ENCODE results near the gene ELOA.
"Not testable (repeated sequence)": the region's sequence is repeated elsewhere in the genome, so short reads cannot be mapped to it uniquely, and the experiment has no call there.

Gene ELOA

DNA sequence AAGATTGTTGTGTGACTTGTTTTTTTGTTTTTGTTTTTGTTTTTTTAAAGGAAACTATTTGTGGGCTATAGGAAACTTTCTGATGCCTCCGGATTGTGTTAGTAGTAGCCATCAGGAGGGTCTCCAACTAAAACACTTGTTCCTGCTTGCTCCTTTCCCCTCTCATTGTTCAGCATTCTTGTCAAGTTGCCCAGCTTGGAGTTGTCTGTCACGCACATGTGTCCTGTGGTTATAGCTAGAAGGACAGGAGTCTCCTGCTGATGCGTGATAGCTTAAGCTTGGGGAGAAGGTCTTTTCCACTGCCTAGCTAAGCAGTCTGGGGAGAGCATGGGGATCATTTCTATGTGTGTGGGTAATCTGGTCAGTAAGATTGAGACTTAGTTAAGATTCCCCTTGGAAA lies 44.4 kb downstream of the ELOA start:
- DNase-seq = no peak

DNA sequence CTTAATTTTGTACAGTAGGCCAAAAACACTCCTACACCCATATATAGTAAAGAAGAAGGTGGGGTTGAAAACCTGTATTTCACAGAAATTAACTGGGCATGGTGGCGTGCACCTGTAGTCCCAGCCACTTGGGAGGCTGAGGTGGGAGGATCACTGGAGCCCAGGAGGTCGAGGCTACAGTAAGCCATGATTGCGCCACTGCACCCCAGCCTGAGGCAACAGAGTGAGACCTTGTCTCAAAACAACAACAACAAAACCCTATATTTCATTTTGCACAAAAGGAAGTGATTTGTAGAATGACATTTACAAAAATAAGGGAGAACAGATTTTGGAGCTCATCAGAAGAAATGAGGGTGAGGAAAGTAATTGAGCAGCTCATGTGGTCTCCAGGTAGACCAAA lies 45.4 kb downstream of the ELOA start:
- no peak for DNase-seq

DNA sequence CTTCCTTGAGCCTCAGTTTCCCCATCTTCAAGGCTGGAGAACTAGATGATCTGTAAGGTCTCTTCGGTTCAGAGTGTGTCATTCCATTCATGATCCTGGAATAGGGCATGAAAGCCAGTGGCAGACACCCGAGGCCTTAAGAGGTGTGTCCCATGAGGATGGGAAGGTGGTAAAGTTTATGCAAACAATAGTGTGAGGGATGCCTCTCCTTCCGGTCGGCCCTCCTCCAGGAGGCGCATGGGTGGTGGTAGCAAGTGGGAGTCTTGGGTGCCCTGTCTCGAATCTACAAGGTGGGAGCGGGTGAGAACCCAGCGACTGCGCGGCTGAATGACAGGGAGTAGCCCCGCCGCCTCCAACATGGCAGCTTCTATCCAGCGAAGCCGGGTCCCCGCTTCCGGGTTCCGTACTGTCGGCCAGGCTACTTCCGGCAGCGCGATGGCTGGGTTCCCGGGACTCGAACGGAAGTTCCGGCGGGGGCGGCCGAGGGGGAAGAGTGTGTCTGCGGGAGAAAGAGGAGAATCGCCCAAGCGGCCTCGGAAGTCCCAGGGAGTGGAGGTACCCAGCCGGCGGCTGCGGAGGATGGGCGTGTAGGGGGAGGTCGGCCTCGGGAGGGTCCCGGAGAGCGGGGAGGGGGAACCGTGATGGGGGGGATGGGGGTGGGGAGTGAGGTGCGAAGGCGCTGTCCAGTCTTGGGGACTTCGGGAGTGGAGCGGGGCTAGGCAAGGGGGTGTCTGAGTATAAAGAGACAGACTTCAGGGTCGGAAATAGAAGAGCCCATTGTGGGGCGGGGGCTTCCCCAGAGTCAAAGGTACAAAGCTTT lies 47.6 kb downstream of the ELOA start, which contains the start of gene LYPLA2:
Gene LYPLA2 (plus strand): TSS at position 450 of the 820 bp plus-strand sequence. CDS start 1,538 bp downstream, outside the sequence.
- peak; percentile 82 for DNase-seq

DNA sequence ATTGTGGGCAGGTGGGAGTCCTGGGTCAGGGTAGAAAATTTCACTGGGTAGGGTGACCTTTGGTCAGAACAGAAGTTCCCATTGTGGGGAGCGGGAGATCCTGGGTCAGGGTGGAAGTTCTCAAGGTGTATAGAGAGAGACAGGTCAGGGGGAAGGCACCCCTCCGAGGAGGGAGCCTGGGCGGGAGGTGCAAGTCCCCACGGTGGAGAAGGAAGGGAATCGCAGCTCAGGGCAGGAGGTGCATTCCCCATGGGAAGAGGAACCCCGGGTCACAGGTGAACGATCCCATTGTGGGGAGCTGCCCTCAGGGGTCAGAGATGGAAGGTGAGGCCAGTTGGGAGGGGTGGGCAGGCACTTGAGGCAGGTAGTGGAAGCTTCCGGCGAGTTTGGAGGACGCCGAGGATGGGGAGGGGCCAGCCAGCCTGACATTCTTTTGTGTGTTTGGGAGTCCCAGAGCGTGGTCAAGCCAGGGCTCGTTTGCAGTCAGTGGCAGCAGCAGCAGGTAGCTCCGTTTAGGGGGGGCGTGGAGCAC lies 48.3 kb downstream of the ELOA start:
- no peak for DNase-seq

DNA sequence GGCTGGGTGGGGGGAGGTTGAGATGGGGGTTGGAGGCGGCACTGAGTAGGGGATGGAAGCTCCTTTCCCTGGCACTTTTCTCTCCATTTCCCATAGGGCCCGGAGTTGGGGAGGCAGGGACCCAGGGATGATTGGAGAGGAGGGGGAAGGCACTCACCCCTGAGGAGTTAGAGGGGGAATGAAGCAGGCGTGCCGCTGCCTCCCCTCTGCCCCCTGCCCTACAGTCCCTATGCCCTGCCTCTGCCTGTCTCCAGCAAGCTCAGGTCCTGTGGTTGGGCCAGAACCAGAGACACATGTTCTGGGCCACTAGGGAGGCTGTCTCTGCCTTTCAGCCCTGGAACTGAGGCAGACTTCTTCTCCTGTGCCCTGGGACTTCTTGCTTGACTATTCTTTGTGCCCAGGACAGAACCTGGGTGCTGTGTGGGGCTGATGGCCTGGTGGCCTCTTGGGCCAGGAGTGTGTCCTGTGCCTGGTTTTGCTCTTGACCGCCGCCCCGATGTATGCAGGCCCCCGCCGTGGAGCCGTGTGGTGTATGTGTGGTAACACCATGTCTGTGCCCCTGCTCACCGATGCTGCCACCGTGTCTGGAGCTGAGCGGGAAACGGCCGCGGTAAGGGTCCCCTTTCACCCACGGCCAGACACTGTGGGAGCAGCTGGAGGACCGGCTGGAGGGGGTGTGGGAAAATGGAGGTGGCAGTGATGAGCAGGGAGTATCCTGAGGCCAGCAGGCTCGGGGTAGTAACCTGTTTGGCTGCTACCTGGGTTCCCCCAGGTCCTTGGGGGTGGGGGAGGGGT lies 49.1 kb downstream of the ELOA start:
- no peak for DNase-seq

DNA sequence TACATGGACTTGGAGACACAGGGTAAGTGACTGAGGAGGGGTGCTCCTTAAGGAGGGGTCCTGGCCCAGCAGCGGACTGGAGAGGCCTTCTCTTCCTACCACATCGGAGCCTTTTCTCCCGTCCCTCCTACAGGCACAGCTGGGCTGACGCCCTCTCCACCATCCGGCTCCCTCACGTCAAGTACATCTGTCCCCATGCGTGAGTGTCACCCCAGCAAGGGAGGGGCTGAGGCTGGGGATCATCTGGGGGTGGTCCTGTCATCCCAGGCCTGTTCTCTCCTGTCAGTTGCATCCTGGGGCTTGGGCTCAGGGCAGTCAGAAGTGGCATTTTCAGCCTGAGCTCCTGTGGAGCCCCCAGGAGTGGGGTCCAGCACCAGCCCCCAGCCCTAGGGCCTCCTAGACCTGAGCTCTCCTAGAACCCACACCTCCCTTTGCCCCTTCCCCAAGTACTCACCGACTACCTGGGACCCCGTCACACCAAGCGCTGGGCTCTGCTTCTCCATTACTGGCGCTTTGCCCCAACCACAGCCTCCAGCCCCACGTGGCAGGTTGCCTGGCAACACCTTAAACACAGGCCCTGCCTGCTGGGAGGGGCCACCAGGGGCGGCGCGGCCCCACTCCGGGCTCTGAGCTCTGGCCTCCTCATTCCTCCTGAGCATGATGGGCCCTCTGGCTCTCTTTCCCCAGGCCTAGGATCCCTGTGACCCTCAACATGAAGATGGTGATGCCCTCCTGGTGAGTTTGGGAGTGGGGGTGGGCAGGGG lies 49.9 kb downstream of the ELOA start:
- DNase-seq = peak; percentile 46

DNA sequence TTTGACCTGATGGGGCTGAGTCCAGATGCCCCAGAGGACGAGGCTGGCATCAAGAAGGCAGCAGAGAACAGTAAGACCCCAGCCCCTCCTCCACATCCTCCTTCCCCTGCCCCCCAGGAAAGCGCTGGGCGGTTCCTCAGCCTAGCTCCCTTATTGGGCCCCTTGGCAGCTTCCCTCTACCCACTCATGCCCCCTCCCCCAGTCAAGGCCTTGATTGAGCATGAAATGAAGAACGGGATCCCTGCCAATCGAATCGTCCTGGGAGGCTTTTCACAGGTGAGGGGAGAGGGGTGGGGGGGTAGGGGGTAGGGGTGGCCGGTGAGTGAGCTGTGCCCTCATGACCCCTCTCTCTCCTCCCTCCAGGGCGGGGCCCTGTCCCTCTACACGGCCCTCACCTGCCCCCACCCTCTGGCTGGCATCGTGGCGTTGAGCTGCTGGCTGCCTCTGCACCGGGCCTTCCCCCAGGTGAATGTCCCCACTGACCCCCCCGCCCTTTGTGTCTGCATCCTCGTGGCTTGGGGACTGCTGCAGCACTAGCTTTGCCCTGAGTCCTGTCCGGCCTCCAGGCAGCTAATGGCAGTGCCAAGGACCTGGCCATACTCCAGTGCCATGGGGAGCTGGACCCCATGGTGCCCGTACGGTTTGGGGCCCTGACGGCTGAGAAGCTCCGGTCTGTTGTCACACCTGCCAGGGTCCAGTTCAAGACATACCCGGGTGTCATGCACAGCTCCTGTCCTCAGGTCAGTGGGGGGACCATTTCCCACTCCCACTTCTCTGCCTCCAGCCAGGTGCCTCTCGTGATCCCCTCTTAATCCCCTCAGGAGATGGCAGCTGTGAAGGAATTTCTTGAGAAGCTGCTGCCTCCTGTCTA lies 50.8 kb downstream of the ELOA start:
- no peak for DNase-seq

DNA sequence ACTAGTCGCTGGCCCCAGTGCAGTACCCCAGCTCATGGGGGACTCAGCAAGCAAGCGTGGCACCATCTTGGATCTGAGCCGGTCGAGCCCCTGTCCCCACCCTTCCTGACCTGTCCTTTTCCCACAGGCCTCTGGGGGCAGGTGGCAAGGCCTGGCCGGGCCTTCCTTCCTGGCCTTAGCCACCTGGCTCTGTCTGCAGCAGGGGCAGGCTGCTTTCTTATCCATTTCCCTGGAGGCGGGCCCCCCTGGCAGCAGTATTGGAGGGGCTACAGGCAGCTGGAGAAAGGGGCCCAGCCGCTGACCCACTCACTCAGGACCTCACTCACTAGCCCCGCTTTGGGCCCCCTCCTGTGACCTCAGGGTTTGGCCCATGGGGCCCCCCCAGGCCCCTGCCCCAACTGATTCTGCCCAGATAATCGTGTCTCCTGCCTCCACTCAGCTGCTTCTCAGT lies 51.5 kb downstream of the ELOA start:
- DNase-seq = not testable (repeated sequence)

DNA sequence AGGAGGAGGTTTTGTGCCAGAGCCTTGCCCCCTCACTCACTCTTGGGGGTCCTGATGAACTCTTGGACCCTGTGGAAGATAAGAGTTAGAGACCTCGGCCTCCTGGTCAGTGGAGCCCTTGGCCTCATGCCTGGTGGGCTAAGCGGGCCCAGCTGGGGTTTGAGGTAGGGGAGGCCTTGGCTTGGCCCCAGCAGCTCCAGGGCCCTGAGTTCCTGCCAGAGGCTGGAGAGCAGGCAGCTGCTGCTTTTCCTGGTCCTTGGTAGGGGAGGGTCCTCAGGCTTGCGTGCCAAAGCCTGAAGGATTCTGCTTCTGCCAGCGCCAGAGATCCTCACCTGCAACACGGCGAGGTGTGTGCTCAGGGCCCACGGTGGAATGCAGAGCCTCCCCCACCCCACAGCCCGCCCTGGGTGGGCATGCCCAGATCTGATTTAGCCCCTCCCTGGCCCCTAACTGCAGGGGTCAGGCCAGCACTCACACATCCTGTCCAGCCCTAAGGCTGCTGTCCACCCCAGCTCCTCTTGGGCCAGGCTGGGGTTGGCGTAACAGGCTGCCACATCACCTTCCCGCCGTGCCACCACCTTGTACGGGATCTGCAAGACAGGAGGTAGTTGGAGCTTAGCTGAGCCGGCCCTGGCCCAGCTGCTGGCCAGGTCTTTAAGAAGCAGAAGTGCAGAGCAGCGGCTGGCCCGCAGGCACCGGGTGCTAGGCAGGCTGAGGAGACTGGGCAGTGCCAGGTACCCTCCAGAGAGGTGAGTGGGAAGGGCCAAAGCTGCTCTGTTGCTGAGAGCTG lies 52.6 kb downstream of the ELOA start:
- no peak for DNase-seq

DNA sequence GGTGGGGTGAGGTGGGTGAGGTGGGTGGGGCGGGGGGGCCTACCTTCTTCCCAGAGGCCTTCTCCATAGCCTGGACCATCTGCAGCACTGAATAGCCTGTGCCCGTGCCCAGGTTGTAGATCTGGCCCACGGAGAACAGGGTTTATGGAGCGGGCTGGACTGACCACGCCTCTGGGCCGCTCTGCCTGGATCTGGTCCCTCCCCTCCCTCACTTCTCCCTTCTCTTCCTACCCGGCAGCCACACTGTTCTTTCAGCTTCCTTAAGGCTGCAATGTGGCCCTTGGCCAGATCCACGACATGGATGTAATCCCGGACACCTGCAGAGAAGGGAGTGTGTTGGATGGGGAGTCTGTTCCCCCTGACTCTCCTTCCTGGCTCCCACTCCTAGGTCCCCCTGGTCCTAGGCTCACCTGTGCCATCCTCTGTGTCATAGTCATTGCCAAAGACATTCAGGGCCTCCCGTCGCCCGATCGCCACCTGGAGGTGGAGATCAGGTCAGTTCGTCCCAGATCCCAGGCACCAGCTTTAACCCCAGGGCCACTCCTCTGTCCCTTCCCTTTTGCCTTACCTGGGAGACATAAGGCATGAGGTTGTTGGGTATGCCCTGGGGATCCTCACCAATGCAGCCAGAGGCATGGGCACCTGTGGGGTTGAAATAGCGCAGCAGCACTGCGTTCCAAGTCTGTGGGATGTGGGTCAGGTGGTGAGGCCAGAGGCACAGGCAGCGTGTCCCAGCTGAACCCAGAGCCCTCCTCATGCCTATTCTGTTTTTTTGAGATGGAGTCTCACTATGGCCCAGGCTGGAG lies 53.4 kb downstream of the ELOA start:
- no peak for DNase-seq

DNA sequence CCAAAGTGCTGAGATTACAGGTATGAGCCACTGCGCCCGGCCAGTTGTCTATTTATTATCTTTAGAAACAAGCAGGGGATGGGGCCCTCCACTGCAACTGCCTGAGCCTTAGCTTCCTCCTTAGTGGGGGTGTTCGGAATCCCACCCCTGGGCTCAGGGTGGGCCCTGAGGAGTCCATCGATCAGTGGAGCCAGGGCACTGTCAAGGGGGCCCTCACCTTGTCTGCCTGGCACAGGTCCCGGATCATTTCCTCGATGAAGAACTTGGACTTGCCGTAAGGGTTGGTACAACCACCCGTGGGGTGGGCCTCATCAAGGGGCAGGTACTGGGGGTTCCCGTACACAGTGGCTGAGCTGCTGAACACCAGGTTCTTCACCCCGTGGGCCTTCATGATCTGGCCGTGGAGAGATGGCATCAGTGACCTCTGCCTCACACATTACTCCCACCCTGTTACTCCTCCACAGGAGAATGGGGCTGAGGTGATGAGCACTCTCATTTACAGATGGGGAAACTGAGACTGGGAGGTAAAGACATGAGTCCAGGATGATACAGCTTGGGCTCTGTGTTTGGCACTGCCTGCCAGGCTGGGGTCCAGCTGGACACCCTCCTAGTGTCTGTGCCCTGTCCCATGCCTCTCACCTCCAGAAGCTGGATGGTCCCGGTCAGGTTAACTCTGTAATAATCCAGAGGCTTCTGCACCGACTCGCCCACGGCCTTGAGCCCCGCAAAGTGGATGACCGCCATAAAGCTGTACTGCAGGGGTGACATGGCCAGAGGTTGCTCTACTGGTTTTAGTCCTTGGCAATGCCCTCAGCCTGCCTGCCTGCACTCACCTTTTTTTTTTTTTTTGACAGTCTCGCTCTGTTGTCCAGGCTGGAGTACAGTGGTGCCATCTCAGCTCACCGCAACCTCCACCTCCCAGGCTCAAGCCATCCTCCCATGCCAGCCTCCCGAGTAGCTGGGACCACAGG lies 54.5 kb downstream of the ELOA start:
- no peak for DNase-seq

DNA sequence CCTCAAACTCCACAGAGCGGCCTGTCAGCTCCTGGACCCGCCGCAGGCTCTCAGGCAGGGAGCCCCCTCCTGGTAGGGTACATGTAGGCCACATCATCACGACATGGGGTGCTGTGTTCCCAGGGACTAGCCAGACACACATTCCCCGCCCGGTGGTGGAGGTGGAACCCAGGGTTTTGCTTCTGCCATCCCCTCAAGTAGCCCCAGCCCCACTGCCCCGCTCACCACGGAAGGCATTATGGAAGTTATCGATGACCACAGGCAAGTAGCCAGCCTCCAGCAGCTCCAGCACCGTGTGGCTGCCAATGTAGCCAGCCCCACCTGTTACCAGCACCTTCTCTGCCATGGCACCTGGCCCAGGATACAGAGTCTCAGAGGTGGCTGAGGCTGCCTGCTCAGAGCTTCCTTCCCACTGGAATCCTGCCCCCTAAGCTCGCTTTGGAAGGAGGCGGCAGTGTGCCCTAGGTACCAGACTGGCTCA lies 55.4 kb downstream of the ELOA start:
- DNase-seq = no peak

DNA sequence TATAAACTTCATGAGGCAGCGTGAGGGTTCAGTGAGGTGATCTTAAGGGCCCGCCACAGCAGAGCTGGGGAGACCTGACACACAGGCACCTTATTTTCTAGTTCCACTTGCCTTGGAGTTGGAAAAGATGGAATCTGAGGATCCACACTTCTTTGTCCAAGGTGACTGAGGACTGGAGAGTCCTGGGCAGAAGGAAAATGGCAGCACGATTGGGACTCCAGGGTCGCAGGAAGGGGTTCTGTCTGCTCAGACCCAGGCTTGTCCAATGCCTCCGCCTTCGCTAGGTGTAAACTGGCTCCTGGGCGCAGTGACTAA lies 55.9 kb downstream of the ELOA start:
- no peak for DNase-seq

DNA sequence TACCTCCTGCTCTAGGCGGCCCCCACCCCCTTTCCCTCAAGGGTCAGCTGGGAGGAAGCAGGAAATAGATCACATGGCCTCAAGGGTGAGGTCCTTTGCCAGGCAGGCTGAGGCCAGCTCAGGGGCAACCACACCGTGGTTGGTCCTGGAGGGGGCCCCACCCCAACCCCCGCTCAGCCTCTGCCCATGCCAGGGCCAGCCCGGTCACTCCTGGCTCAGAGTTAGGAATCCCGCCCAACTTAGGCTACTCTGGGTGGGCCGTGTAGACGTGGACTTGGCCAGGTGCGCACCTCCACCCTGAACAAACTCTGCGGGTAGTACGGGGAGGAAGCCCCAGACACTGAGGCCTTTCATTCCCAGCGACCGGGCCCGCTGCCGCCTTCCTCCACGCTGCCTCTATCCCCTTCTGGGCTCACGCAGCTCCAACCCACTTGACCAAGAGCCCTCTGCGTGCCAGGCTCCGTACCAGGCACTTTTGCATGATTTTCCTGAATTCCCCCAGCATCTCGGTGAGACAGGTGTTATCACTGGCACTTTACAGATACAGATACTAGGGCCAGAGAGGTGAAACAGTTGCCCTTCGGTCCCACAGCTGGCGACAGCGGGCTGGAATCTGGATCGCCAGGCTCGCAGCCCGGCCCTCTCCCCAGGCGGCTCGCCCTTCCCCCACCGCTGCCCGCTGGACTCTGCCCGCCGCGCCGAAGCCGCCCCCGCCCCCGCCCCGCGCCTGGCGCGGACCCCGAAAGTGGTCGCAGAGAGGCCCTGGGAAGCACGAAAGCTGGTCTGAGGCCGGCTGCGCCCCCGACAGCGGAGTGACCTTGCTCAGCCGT lies 56.5 kb downstream of the ELOA start:
- no peak for DNase-seq

DNA sequence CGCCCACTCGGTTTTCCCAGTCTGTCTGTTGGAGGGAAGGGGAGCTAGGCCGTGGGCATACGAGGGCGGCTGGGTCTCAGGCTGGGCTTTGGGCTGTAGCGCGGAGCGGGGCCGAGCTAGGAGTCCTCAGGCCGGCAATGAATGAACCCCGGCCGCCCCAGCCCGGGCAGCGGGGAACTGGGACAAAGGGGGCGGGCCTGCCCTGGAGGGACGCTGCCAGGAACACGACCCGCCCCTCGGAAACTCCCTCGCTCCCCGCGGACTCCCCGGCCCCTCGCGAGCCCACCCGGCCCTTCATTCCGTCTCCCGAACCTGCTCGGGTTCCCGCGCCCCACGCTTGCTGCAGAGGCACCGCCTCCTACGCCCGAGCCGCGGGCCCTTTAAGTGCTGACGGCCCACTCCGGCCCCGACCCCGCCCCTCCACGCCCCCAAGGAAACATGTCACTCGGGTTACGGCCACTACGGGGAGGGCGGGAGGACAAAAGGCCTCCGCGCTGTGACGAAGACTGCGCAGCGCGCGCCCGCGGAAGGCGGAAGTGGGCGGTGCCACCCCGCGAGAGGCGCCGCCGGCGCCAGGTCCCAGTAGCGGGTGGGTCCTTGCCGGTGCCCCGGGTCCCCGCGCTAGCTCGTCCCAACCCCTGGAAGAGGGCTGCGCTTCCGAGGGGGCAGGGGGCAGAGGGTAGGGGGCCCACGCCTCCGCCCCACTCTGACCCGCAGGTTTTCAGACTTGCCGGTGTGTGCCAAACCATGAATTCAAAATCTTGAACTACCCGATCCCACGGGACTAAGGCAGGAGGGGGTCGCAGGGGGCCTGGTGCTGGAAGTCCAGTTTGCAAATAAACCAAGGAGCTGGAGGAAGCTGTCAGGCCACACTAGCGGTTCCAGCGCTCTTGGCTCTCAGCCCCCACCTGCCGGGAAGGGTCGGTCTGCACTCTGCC lies 57.4 kb downstream of the ELOA start, which contains the start of gene GALE:
Gene GALE (minus strand): TSS at position 355 of the 938 bp plus-strand sequence. CDS start 1,747 bp downstream, outside the sequence.
- peak; percentile 97 for DNase-seq

DNA sequence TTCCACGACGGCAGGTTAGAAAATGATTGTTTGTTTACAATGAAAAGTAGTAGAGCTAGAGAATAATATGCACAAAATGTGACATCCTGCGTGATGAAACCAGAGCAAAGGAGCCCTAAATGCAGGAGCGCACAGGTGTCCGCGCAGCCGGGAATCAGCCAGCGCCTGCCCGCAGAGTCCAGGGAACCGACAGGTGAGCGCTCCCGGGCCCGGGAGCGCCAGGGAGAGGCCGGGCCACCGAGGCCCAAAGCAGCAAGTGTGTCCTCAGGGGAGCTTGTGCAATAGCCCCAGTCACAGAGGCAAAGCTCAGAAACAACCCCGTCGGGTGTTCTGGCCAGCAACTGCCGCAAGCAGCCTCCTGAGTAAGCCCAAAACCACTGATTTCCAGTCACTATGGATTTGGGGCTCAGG lies 58.1 kb downstream of the ELOA start:
- DNase-seq = no peak

DNA sequence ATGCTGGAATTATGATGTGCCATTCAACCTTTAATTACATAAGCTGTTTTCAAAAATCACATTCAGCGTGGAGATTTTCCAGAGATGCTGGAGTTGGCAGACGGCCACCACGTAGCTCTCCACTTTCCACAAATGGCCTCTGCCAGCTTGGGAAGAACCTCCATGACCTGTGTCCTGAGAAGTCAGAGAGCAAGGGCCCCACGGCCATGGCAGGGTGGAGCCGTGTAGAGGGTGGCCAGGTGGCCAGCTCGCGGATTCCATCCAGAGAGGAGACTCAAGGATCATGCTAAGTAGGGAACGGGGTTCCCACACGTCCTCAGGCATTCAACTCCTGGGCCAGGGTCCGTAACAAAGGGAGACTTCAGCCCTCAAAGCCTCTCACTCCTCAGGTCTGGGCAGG lies 58.6 kb downstream of the ELOA start:
- DNase-seq = no peak

All from activated CD4-positive, alpha-beta T cell treated with anti-CD3 and anti-CD28 coated beads, Interleukin-2, amount 50 U/mL, for 1 hour (primary cell).